Measurements from ENCODE around the gene RBBP4.
A peak's percentile ranks its signal among the peaks of the same experiment; 100 is the strongest.

DNA sequence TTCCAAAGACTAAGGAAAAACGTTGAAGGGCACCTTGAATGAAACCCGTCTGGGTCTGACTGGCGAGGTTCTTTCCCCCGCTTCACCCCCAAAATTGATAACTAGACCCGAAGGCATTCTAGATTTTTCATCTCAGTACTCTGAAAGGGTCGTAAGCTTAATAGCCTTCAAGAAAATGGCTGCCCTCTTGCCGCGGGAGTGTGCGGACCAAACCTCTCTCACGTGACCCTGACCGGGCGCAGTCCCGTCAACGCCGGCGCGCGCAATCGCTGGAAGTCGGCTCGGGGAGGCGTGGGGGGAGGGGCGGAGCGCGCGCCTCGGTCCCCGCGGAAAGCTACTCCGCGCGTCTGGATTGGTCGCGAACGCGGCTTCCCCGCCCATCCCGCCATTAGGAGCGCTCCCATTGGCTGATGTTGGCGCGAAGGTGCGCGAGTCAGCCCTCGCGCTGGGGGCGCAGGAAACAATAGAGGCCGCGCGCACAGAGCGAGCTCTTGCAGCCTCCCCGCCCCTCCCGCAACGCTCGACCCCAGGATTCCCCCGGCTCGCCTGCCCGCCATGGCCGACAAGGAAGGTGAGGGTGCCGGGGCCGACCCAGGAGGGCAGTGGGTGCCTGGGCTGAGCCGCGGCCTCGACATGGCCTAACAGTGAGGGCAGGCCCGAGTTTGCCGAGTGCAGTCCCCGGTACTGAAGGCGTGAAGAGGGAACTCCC is at the start of gene RBBP4:
- TF ChIP-seq, protein P1, sequence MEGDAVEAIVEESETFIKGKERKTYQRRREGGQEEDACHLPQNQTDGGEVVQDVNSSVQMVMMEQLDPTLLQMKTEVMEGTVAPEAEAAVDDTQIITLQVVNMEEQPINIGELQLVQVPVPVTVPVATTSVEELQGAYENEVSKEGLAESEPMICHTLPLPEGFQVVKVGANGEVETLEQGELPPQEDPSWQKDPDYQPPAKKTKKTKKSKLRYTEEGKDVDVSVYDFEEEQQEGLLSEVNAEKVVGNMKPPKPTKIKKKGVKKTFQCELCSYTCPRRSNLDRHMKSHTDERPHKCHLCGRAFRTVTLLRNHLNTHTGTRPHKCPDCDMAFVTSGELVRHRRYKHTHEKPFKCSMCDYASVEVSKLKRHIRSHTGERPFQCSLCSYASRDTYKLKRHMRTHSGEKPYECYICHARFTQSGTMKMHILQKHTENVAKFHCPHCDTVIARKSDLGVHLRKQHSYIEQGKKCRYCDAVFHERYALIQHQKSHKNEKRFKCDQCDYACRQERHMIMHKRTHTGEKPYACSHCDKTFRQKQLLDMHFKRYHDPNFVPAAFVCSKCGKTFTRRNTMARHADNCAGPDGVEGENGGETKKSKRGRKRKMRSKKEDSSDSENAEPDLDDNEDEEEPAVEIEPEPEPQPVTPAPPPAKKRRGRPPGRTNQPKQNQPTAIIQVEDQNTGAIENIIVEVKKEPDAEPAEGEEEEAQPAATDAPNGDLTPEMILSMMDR (IDR thresholded peaks at IDR 0.05), result no peak
- TF ChIP-seq POLR2AphosphoS5 (IDR thresholded peaks at IDR 0.05), result peak in 2 of 3 donors; percentile 44 to 94

All from suprapubic skin (tissue), 3 donors.